Small intestine (tissue), 7 donors: Measurements from ENCODE around the gene NUDCD3. TPM values are rescaled to one million over a fixed set of nuclear protein-coding genes. Genes with fewer than 3 reads are reported as not detected.

ENCODE experiments used
- DNase-seq, 2 donors: peaks; one replicate each; pipeline versions ENCODE4 v3.0.0 to v3.0.0-alpha.2; 2013
- FAIRE-seq: peaks from 2 replicates; lab custom pipeline; 2012; peaks lifted over from hg19 to GRCh38; lab: Jason Lieb, UNC
- H3K27ac ChIP-seq, 3 donors: one replicate each; pipeline ENCODE4 v1.5.1; 2013; ENCODE audit warnings: low read length in 2 of 3, mild to moderate bottlenecking in 2 of 3, control low read depth in 1 of 3, inconsistent platforms in 1 of 3, low read depth in 1 of 3, moderate library complexity in 1 of 3
- H3K27me3 ChIP-seq, 3 donors: one replicate each; pipeline ENCODE4 v1.6.1; 2013; ENCODE audit warnings: low read length in 3 of 3, inconsistent platforms in 1 of 3; ENCODE audit not compliant: control insufficient read depth in 3 of 3, insufficient read depth in 3 of 3
- H3K36me3 ChIP-seq, 3 donors: one replicate each; pipeline ENCODE4 v1.6.1; 2013; ENCODE audit warnings: low read length in 3 of 3, inconsistent platforms in 1 of 3, low read depth in 1 of 3, mild to moderate bottlenecking in 1 of 3, moderate library complexity in 1 of 3; ENCODE audit not compliant: control insufficient read depth in 3 of 3, insufficient read depth in 2 of 3
- H3K4me1 ChIP-seq, 3 donors: one replicate each; pipeline ENCODE4 v1.6.1; 2013; ENCODE audit warnings: low read length in 2 of 3, inconsistent platforms in 1 of 3, low read depth in 1 of 3, mild to moderate bottlenecking in 1 of 3, moderate library complexity in 1 of 3; ENCODE audit not compliant: control insufficient read depth in 3 of 3, insufficient read depth in 2 of 3
- H3K4me3 ChIP-seq, 3 donors: one replicate each; pipeline ENCODE4 v1.5.1; 2013; ENCODE audit warnings: low read length in 3 of 3, control low read depth in 1 of 3, inconsistent platforms in 1 of 3, low read depth in 1 of 3, mild to moderate bottlenecking in 1 of 3, moderate library complexity in 1 of 3
- H3K9me3 ChIP-seq, 2 donors: one replicate each; pipeline ENCODE4 v1.6.1; 2013; ENCODE audit warnings: low read depth in 1 of 2, low read length in 1 of 2; ENCODE audit not compliant: control insufficient read depth in 2 of 2, insufficient read depth in 1 of 2
- WGBS, 3 donors: extraction: QIAGEN DNeasy Blood & Tissue Kit; methylation state at CpG; one replicate each; pipeline ENCODE4 v1.1.7; 2013; 5-methylcytosine and 5-hydroxymethylcytosine counted together
- polyA plus RNA-seq, 4 donors: library from polyadenylated mRNA; stranded (reverse) in 3 of 4; unstranded in 1 of 4; fragments of 200-250 nt in 3 of 4; fragments of 120-200 nt in 1 of 4; gene quantifications; one replicate each; pipeline versions ENCODE4 v1.2.1 to v1.2.3, GENCODE V29; 2013
- donor health status: healthy with polysubstance abuse.
- donor health status: control.
- donor health status: control.
- donor health status: Bipolar disorder and iron deficiency.
- donor health status: healthy.

Gene NUDCD3
- polyA plus RNA-seq, 4 donors: 13.4 to 67.0 (median 25.6) TPM

GRCh38 chr7:44496385-44496784, 5.9 kb upstream of the NUDCD3 start:
- H3K27me3 ChIP-seq: no peaks in the 10 kb centered on the region
- DNase-seq: no peak
- FAIRE-seq: no peak
- H3K9me3 ChIP-seq: no peaks in the 10 kb centered on the region
- 67 to 95% (median 88%) methylated on average over 1 of the region's 1 CpG for WGBS, 3 donors
- H3K36me3 ChIP-seq: no peaks in the 10 kb centered on the region
- H3K27ac ChIP-seq: no peak overlapping the region
- H3K4me1 ChIP-seq: peaks cover 0 to 5% (median 0%) of the 10 kb centered on the region in 3 donors
- no peak overlapping the region for H3K4me3 ChIP-seq

- H3K27ac ChIP-seq: no peak overlapping the region
- no peaks in the 10 kb centered on the region for H3K9me3 ChIP-seq
- H3K36me3 ChIP-seq: no peaks in the 10 kb centered on the region
- no peak for FAIRE-seq
- no peaks in the 10 kb centered on the region for H3K27me3 ChIP-seq
- 80 to 88% (median 85%) methylated on average over 2 of the region's 2 CpGs for WGBS, 3 donors
- DNase-seq: no peak
- H3K4me3 ChIP-seq: no peak overlapping the region
- H3K4me1 ChIP-seq: peaks cover 0 to 5% (median 0%) of the 10 kb centered on the region in 3 donors
These were observed 4.5 kb upstream of the NUDCD3 start for GRCh38 chr7:44494960-44495359.

GRCh38 chr7:44491229-44491628, 771 bp upstream of the NUDCD3 start:
- H3K4me3 ChIP-seq: peak overlapping the region in 1 of 3 donors; percentile 90
- peaks cover 0 to 2% (median 0%) of the 10 kb centered on the region in 3 donors for H3K36me3 ChIP-seq
- H3K4me1 ChIP-seq: peaks cover 4 to 10% (median 5%) of the 10 kb centered on the region in 3 donors
- no peaks in the 10 kb centered on the region for H3K27me3 ChIP-seq
- FAIRE-seq: no peak
- 4 to 14% (median 13%) methylated on average over 3 of the region's 3 CpGs for WGBS, 3 donors
- no peaks in the 10 kb centered on the region for H3K9me3 ChIP-seq
- DNase-seq: no peak
- peak overlapping the region in 2 of 3 donors; percentile 93 to 99 for H3K27ac ChIP-seq

GRCh38 chr7:44489955-44490350, 505 bp downstream of the NUDCD3 start:
- peak overlapping the region; percentile 72 to 90 (median 80) for H3K4me3 ChIP-seq
- H3K9me3 ChIP-seq: no peaks in the 10 kb centered on the region
- peaks cover under 1 to 3% (median 2%) of the 10 kb centered on the region in 3 donors for H3K36me3 ChIP-seq
- no peak for FAIRE-seq
- 0 to 1% (median 1%) methylated on average over 19 of the region's 19 CpGs for WGBS, 3 donors
- H3K27me3 ChIP-seq: no peaks in the 10 kb centered on the region
- peaks cover 5 to 10% (median 9%) of the 10 kb centered on the region in 3 donors for H3K4me1 ChIP-seq
- peak; percentile 74 to 80 for DNase-seq
- peak overlapping the region; percentile 87 to 99 (median 93) for H3K27ac ChIP-seq

- no peak for DNase-seq
- FAIRE-seq: no peak
- Histone ChIP-seq H3K4me3 (peak overlapping the region in 2 of 3 donors; percentile 80 to 90), H3K27me3 (no peaks in the 10 kb centered on the region), H3K4me1 (peaks cover 5 to 10% (median 9%) of the 10 kb centered on the region in 3 donors), H3K9me3 (peaks cover 0 to 1% of the 10 kb centered on the region in 2 donors), H3K36me3 (peaks cover 4 to 11% (median 8%) of the 10 kb centered on the region in 3 donors), H3K27ac (peak overlapping the region in 1 of 3 donors; percentile 99)
- 81 to 88% (median 82%) methylated on average over 3 of the region's 3 CpGs for WGBS, 3 donors
These were observed 1.5 kb downstream of the NUDCD3 start for GRCh38 chr7:44488955-44489354.

- Histone ChIP-seq H3K9me3 (peaks cover 0 to 10% of the 10 kb centered on the region in 2 donors), H3K36me3 (peaks cover 4 to 22% (median 13%) of the 10 kb centered on the region in 3 donors), H3K27ac (peak overlapping the region in 1 of 3 donors; percentile 47), H3K4me3 (no peak overlapping the region), H3K4me1 (peaks cover 5 to 10% (median 9%) of the 10 kb centered on the region in 3 donors), H3K27me3 (no peaks in the 10 kb centered on the region)
- FAIRE-seq: no peak
- peak; percentile 54 to 78 for DNase-seq
- WGBS, 3 donors: 86 to 96% (median 91%) methylated on average over 1 of the region's 1 CpG
These were observed 3.8 kb downstream of the NUDCD3 start for GRCh38 chr7:44486693-44487092.

- H3K9me3 ChIP-seq: peaks cover 0 to 10% of the 10 kb centered on the region in 2 donors
- no peak overlapping the region for H3K4me3 ChIP-seq
- FAIRE-seq (no peak), DNase-seq (no peak)
- peaks cover 5 to 10% (median 9%) of the 10 kb centered on the region in 3 donors for H3K4me1 ChIP-seq
- H3K27ac ChIP-seq: no peak overlapping the region
- WGBS, 3 donors: 93 to 97% (median 95%) methylated on average over 4 of the region's 4 CpGs
- peaks cover 4 to 27% (median 17%) of the 10 kb centered on the region in 3 donors for H3K36me3 ChIP-seq
- no peaks in the 10 kb centered on the region for H3K27me3 ChIP-seq
These were observed 4.5 kb downstream of the NUDCD3 start for GRCh38 chr7:44486001-44486400.

- DNase-seq (no peak), FAIRE-seq (no peak)
- Histone ChIP-seq H3K4me3 (no peak overlapping the region), H3K27me3 (no peaks in the 10 kb centered on the region), H3K36me3 (peaks cover 4 to 27% (median 20%) of the 10 kb centered on the region in 3 donors), H3K9me3 (peaks cover 0 to 10% of the 10 kb centered on the region in 2 donors), H3K4me1 (peaks cover 5 to 10% (median 9%) of the 10 kb centered on the region in 3 donors), H3K27ac (no peak overlapping the region)
- 86 to 94% (median 89%) methylated on average over 5 of the region's 5 CpGs for WGBS, 3 donors
These were observed 5.8 kb downstream of the NUDCD3 start for GRCh38 chr7:44484482-44485313.
